Measurements from ENCODE around the gene MAN1A2. TPM values are rescaled to one million over a fixed set of nuclear protein-coding genes. Genes with fewer than 3 reads are reported as not detected.

Gene MAN1A2
- polyA plus RNA-seq, 1 donor from 2014 or later = 25.0 TPM

DNA sequence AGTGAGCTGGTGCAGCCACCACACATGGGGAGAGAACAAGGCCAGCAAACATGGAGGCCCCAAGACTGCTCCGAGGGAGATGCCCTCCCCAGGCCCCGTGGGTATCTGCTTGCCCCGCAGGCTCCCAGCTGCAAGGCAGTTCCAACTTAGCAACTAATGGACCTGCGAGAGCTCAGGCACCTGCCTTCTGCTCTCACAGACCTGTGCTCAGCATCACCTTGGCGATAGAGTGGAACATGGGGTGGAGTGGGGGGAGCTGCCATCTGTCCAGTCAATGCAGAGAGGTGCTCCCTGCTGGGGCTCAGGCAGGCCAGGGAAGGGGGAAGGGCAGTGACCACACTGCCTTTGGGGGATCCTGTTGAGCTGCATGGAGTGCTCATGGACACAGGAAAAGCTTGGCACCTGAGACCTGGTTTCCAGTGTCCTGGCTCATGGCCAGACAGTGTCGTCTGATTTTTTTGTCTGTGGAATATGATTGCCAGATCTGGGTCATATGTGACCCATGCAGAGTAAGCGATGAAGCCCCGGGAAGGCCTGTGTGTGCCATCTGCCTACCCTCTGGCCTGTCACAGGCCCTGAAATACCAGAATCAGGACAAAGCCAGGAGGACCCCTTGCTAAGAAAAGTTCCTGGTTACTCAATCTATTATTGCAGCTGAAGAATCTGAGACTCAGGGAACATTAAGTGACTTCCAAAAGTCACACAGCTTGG, 198.7 kb downstream of the MAN1A2 start:
- Histone ChIP-seq H2AFZ (ENCODE audit: low read depth, low read length) (no peak overlapping the region), H3K27me3 (ENCODE audit: insufficient read depth, low read depth, low read length) (no peaks in the 10 kb centered on the region), H3K9me3 (ENCODE audit: low read length) (no peaks in the 10 kb centered on the region), H3K27ac (ENCODE audit: low read length) (no peak overlapping the region), H3F3A (ENCODE audit: insufficient read depth, low read length, poor library complexity, severe bottlenecking) (no peaks in the 10 kb centered on the region), H3K4me2 (ENCODE audit: low read length) (no peak overlapping the region), H3K36me3 (ENCODE audit: insufficient read depth, low read length) (no peaks in the 10 kb centered on the region), H3K79me2 (replicated peaks; ENCODE audit: insufficient read depth, low read length) (no peaks in the 10 kb centered on the region), H3K4me3 (ENCODE audit: low read length) (no peak overlapping the region), H3K9ac (ENCODE audit: low read length) (no peak overlapping the region), H3K9me2 (ENCODE audit: insufficient read depth, low read length) (no peaks in the 10 kb centered on the region), H4K20me1 (ENCODE audit: insufficient read depth) (no peaks in the 10 kb centered on the region)
- TF ChIP-seq TAF1 (IDR thresholded peaks at IDR 0.05; ENCODE audit: low read depth) (no peak), EP300 (conservative IDR thresholded peaks at IDR 0.05; ENCODE audit: poor library complexity, severe bottlenecking) (no peak), EZH2 (IDR thresholded peaks at IDR 0.05; ENCODE audit: borderline replicate concordance, insufficient read depth, low read length, poor library complexity, severe bottlenecking) (no peak), POLR2AphosphoS5 (IDR thresholded peaks at IDR 0.05) (no peak), MXI1 (conservative IDR thresholded peaks at IDR 0.05; ENCODE audit: poor library complexity, severe bottlenecking) (no peak), SMC3 (conservative IDR thresholded peaks at IDR 0.05; ENCODE audit: poor library complexity) (no peak), RAD21 (conservative IDR thresholded peaks at IDR 0.05) (no peak)
- TF ChIP-seq, protein P1, sequence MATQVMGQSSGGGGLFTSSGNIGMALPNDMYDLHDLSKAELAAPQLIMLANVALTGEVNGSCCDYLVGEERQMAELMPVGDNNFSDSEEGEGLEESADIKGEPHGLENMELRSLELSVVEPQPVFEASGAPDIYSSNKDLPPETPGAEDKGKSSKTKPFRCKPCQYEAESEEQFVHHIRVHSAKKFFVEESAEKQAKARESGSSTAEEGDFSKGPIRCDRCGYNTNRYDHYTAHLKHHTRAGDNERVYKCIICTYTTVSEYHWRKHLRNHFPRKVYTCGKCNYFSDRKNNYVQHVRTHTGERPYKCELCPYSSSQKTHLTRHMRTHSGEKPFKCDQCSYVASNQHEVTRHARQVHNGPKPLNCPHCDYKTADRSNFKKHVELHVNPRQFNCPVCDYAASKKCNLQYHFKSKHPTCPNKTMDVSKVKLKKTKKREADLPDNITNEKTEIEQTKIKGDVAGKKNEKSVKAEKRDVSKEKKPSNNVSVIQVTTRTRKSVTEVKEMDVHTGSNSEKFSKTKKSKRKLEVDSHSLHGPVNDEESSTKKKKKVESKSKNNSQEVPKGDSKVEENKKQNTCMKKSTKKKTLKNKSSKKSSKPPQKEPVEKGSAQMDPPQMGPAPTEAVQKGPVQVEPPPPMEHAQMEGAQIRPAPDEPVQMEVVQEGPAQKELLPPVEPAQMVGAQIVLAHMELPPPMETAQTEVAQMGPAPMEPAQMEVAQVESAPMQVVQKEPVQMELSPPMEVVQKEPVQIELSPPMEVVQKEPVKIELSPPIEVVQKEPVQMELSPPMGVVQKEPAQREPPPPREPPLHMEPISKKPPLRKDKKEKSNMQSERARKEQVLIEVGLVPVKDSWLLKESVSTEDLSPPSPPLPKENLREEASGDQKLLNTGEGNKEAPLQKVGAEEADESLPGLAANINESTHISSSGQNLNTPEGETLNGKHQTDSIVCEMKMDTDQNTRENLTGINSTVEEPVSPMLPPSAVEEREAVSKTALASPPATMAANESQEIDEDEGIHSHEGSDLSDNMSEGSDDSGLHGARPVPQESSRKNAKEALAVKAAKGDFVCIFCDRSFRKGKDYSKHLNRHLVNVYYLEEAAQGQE (IDR thresholded peaks at IDR 0.05; ENCODE audit: borderline replicate concordance) = no peak
- TF ChIP-seq, protein P2, sequence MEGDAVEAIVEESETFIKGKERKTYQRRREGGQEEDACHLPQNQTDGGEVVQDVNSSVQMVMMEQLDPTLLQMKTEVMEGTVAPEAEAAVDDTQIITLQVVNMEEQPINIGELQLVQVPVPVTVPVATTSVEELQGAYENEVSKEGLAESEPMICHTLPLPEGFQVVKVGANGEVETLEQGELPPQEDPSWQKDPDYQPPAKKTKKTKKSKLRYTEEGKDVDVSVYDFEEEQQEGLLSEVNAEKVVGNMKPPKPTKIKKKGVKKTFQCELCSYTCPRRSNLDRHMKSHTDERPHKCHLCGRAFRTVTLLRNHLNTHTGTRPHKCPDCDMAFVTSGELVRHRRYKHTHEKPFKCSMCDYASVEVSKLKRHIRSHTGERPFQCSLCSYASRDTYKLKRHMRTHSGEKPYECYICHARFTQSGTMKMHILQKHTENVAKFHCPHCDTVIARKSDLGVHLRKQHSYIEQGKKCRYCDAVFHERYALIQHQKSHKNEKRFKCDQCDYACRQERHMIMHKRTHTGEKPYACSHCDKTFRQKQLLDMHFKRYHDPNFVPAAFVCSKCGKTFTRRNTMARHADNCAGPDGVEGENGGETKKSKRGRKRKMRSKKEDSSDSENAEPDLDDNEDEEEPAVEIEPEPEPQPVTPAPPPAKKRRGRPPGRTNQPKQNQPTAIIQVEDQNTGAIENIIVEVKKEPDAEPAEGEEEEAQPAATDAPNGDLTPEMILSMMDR (IDR thresholded peaks at IDR 0.05; ENCODE audit: poor library complexity, severe bottlenecking) = no peak

DNA sequence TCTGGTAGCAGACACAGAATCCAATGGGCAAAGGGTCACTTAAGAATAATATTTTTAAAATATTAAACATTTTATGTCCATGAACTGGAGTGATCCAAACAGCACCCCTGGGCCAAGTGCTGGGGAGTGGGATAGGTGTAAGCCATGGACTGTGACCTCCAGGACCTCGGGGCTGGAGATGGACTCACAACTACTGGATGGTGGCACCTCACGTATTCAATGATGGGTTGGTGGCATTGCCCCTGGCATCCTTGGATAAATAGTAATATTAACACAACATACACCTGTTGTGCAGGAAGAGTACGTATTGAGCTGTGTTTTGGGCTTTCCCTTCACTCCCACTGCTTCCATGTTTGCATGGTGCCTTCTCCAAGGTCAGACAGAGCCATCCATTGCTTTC, 199.3 kb downstream of the MAN1A2 start:
- H4K20me1 ChIP-seq (ENCODE audit: insufficient read depth) = no peaks in the 10 kb centered on the region
- no peaks in the 10 kb centered on the region for H3K9me3 ChIP-seq (ENCODE audit: low read length)
- H3K9ac ChIP-seq (ENCODE audit: low read length) = no peak overlapping the region
- no peak overlapping the region for H3K4me3 ChIP-seq (ENCODE audit: low read length)
- no peak for TF ChIP-seq EZH2 (IDR thresholded peaks at IDR 0.05; ENCODE audit: borderline replicate concordance, insufficient read depth, low read length, poor library complexity, severe bottlenecking)
- no peak for TF ChIP-seq EP300 (conservative IDR thresholded peaks at IDR 0.05; ENCODE audit: poor library complexity, severe bottlenecking)
- TF ChIP-seq, protein P2 (IDR thresholded peaks at IDR 0.05; ENCODE audit: poor library complexity, severe bottlenecking) = no peak
- TF ChIP-seq SMC3 (conservative IDR thresholded peaks at IDR 0.05; ENCODE audit: poor library complexity) = no peak
- TF ChIP-seq, protein P1 (IDR thresholded peaks at IDR 0.05; ENCODE audit: borderline replicate concordance) = no peak
- no peak for TF ChIP-seq MXI1 (conservative IDR thresholded peaks at IDR 0.05; ENCODE audit: poor library complexity, severe bottlenecking)
- TF ChIP-seq RAD21 (conservative IDR thresholded peaks at IDR 0.05) = no peak
- H3K27me3 ChIP-seq (ENCODE audit: insufficient read depth, low read depth, low read length) = no peaks in the 10 kb centered on the region
- no peak overlapping the region for H3K27ac ChIP-seq (ENCODE audit: low read length)
- H3K9me2 ChIP-seq (ENCODE audit: insufficient read depth, low read length) = no peaks in the 10 kb centered on the region
- no peak overlapping the region for H2AFZ ChIP-seq (ENCODE audit: low read depth, low read length)
- H3F3A ChIP-seq (ENCODE audit: insufficient read depth, low read length, poor library complexity, severe bottlenecking) = no peaks in the 10 kb centered on the region
- H3K36me3 ChIP-seq (ENCODE audit: insufficient read depth, low read length) = no peaks in the 10 kb centered on the region
- H3K4me2 ChIP-seq (ENCODE audit: low read length) = no peak overlapping the region
- no peaks in the 10 kb centered on the region for H3K79me2 ChIP-seq (replicated peaks; ENCODE audit: insufficient read depth, low read length)
